Kidney (tissue), 14 donors: Measurements from ENCODE around the gene JPT1. TPM values are rescaled to one million over a fixed set of nuclear protein-coding genes. Genes with fewer than 3 reads are reported as not detected.

ENCODE experiments used
- DNase-seq, 5 donors: peaks; one replicate each; pipeline ENCODE4 v3.0.0-alpha.2; 2013 to 2020
- FAIRE-seq: peaks from 2 replicates; lab custom pipeline; 2012; peaks lifted over from hg19 to GRCh38; lab: Jason Lieb, UNC
- H3K27ac ChIP-seq, 2 donors: one replicate each; pipeline ENCODE4 v1.7.0; 2013; ENCODE audit warnings: low read depth in 2 of 2, low read length in 2 of 2, inconsistent platforms in 1 of 2
- H3K27me3 ChIP-seq: one replicate; pipeline ENCODE4 v1.7.1; 2013; ENCODE audit warnings: low read length, inconsistent platforms; ENCODE audit not compliant: control insufficient read depth, insufficient read depth
- H3K36me3 ChIP-seq, 3 donors: one replicate each; pipeline versions ENCODE4 v1.7.0 to v1.7.1; 2013; ENCODE audit warnings: low read length in 3 of 3, control low read depth in 1 of 3, inconsistent platforms in 1 of 3; ENCODE audit not compliant: insufficient read depth in 3 of 3, control insufficient read depth in 2 of 3
- H3K4me1 ChIP-seq, 3 donors: one replicate each; pipeline versions ENCODE4 v1.7.0 to v1.7.1; 2013; ENCODE audit warnings: low read length in 3 of 3, inconsistent platforms in 1 of 3, low read depth in 1 of 3; ENCODE audit not compliant: control insufficient read depth in 2 of 3, insufficient read depth in 2 of 3
- H3K4me3 ChIP-seq, 3 donors: one replicate each; pipeline versions ENCODE4 v1.7.0 to v1.8.1; 2013; ENCODE audit warnings: low read length in 3 of 3, control low read depth in 1 of 3, inconsistent platforms in 1 of 3
- H3K9ac ChIP-seq, 3 donors: one replicate each; pipeline versions ENCODE4 v1.7.0 to v1.7.1; 2013; ENCODE audit warnings: low read length in 3 of 3, control low read depth in 1 of 3, inconsistent platforms in 1 of 3
- H3K9me3 ChIP-seq, 3 donors: one replicate each; pipeline versions ENCODE4 v1.7.0 to v1.7.1; 2013; ENCODE audit warnings: low read length in 3 of 3, control low read depth in 1 of 3, inconsistent platforms in 1 of 3; ENCODE audit not compliant: control insufficient read depth in 2 of 3, insufficient read depth in 1 of 3
- intact Hi-C: fragments of 100-400 bp; cut with DNase I; formaldehyde crosslinking; loops from one replicate; pipeline ENCODE4 v1.11.1; 2022
- polyA plus RNA-seq: library from polyadenylated mRNA; stranded (reverse); fragments of 350-450 nt; fragmentation: Illumina TruSeq; extraction: RNeasy Lipid Tissue Mini Kit (QIAGEN cat#74804); gene quantifications from one replicate; pipeline ENCODE4 v1.2.3, GENCODE V29; 2014; ENCODE audit warnings: low read depth, low replicate concordance; ENCODE audit not compliant: insufficient read depth
- total RNA-seq: library from RNA; stranded (reverse); fragmentation: NEBNext Ultra II Directional; extraction: Animal tissue kit (Norgen Biotek cat#: 25700); gene quantifications from one replicate; pipeline ENCODE4 v1.2.1, GENCODE V29; 2021
- TF ChIP-seq, protein P1 (sequence below): IDR thresholded peaks from 3 replicates; pipeline ENCODE4 v1.5.1; 2012; ENCODE audit warnings: mild to moderate bottlenecking, moderate library complexity, borderline replicate concordance; ENCODE audit not compliant: insufficient read depth; ENCODE audit errors: extremely low read depth
- donor health status: control.
- donor health status: control.
- donor health status: control.
- donor health status: control.
- donor health status: control.
- donor health status: DM: yes; HTN: yes; CAD: no.
- donor health status: Normal renal cell carcinoma (clear cell type).

The JPT1 gene
- total and polyA plus RNA-seq, 2 donors from 2014 or later, result 76.4 to 122 TPM

DNA sequence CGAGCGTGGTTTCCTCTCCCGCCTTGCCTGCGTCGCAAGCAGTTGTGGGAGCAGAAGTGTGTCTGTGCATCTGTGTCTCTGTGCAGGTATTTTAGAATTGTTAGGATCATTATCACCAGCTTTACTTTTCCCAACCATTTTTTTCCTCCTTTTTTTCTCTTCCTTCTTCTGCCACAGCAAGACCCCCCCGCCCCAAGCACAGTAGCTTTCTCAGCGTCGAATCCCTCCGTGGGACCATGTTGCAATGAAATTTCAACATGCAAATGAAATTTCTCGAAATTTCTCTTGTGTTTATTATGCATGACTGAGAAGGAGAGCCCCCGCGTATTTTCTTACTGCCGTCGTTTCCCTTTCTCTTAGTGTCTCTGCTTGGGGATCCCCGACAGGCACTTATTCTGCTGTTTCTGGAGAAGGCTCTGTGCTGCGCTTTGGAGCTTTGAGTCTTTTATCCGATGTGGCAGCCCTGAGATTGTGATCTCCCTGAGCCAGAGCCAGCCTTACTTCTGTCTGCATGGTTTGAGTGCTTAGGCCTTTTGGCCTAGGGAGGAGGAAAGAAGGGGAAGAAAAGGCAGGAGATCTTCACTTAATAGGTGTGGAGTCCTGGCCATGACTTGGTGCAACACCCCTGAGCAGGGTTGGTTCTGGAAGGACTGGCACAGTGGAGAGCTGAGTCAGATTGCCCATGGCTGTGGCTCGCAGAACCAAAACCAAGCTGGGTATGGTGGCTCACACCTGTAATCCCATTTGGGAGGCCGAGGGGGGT, 39.6 kb downstream of the JPT1 start:
- Histone ChIP-seq H3K4me1 (peaks cover 0 to 11% (median 0%) of the 10 kb centered on the region in 3 donors), H3K36me3 (peaks cover 0 to 4% (median 0%) of the 10 kb centered on the region in 3 donors), H3K27ac (peak overlapping the region; percentile 84 to 90), H3K27me3 (no peaks in the 10 kb centered on the region), H3K9ac (peak overlapping the region in 2 of 3 donors; percentile 28 to 58), H3K4me3 (peak overlapping the region; percentile 32 to 80 (median 57)), H3K9me3 (no peaks in the 10 kb centered on the region)
- no peak for FAIRE-seq
- TF ChIP-seq, protein P1, sequence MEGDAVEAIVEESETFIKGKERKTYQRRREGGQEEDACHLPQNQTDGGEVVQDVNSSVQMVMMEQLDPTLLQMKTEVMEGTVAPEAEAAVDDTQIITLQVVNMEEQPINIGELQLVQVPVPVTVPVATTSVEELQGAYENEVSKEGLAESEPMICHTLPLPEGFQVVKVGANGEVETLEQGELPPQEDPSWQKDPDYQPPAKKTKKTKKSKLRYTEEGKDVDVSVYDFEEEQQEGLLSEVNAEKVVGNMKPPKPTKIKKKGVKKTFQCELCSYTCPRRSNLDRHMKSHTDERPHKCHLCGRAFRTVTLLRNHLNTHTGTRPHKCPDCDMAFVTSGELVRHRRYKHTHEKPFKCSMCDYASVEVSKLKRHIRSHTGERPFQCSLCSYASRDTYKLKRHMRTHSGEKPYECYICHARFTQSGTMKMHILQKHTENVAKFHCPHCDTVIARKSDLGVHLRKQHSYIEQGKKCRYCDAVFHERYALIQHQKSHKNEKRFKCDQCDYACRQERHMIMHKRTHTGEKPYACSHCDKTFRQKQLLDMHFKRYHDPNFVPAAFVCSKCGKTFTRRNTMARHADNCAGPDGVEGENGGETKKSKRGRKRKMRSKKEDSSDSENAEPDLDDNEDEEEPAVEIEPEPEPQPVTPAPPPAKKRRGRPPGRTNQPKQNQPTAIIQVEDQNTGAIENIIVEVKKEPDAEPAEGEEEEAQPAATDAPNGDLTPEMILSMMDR, result no peak
- intact Hi-C loops, result no loop called here
- no peak for DNase-seq

- Histone ChIP-seq H3K4me3 (peak overlapping the region; percentile 32 to 80 (median 57)), H3K9me3 (no peaks in the 10 kb centered on the region), H3K4me1 (peaks cover 0 to 17% (median 0%) of the 10 kb centered on the region in 3 donors), H3K27me3 (no peaks in the 10 kb centered on the region), H3K36me3 (peaks cover 0 to 4% (median 0%) of the 10 kb centered on the region in 3 donors), H3K9ac (peak overlapping the region in 2 of 3 donors; percentile 28 to 58), H3K27ac (peak overlapping the region; percentile 84 to 90)
- TF ChIP-seq, protein P1, result peak; percentile 97
- FAIRE-seq (no peak), DNase-seq (peak; percentile 91 to 96 (median 94))
- intact Hi-C loops, result no loop called here
These were observed 40.3 kb downstream of the JPT1 start for GRCh38 chr17:75113798-75114551.

GRCh38 chr17:75111777-75112335, 42.5 kb downstream of the JPT1 start:
- TF ChIP-seq, protein P1, result no peak
- no peak overlapping the region for H3K27ac ChIP-seq
- peaks cover 0 to 4% (median 0%) of the 10 kb centered on the region in 3 donors for H3K36me3 ChIP-seq
- H3K4me3 ChIP-seq, result peak overlapping the region in 1 of 3 donors; percentile 1
- no peak overlapping the region for H3K9ac ChIP-seq
- DNase-seq, result no peak
- no peak for FAIRE-seq
- intact Hi-C loops, result no loop called here
- peaks cover 0 to 18% (median 0%) of the 10 kb centered on the region in 3 donors for H3K4me1 ChIP-seq
- no peaks in the 10 kb centered on the region for H3K9me3 ChIP-seq
- no peaks in the 10 kb centered on the region for H3K27me3 ChIP-seq
